IMR-90 (cell line): ENCODE measurements around the gene MAP10. TPM values are rescaled to one million over a fixed set of nuclear protein-coding genes. Genes with fewer than 3 reads are reported as not detected.

Experiments
- ATAC-seq: fragments of 200-7000 bp; cut with Tn5 transposase; 2 replicates; pipeline ENCODE4 v1.9.1; 2020; ENCODE audit warnings: low read depth, mild to moderate bottlenecking, moderate library complexity
- BruUV-seq: library from RNA; stranded (reverse); fragments of 400-500 nt; replicated peaks from 2 replicates; lab custom pipeline; 2021; lab: Mats Ljungman, UMichigan
- CTCF ChIA-PET: fragments of 300-600 bp; formaldehyde crosslinking; extraction: SDS; loops from one replicate; lab custom pipeline; 2021; ENCODE audit warnings: antibody characterized with exemption; lab: Yijun Ruan, JAX
- POLR2A ChIA-PET: fragments of 300-600 bp; sonication (Branson Sonifier 250); formaldehyde crosslinking; loops from one replicate; lab custom pipeline; 2022; ENCODE audit warnings: antibody characterized with exemption; ENCODE audit not compliant: unreplicated experiment; lab: Charles Lee
- DNase-seq: peaks from one replicate; pipeline ENCODE4 v3.0.0; 2013
- H2AFZ ChIP-seq: replicated peaks from 2 replicates; pipeline ENCODE3; 2013; ENCODE audit warnings: low read length, mild to moderate bottlenecking; ENCODE audit not compliant: poor library complexity
- H2AK5ac ChIP-seq: 2 replicates; pipeline ENCODE4 v1.6.1; 2013; ENCODE audit warnings: low read depth, low read length, inconsistent platforms
- H2AK9ac ChIP-seq: replicated peaks from 2 replicates; pipeline ENCODE3; 2013; ENCODE audit warnings: mild to moderate bottlenecking, low read depth, low read length, moderate library complexity; ENCODE audit not compliant: poor library complexity
- H2BK120ac ChIP-seq: 2 replicates; pipeline ENCODE4 v1.6.1; 2013; ENCODE audit warnings: low read depth, low read length, inconsistent platforms
- H2BK15ac ChIP-seq: 3 replicates; pipeline ENCODE4 v1.6.1; 2013; ENCODE audit warnings: low read depth, low read length, inconsistent platforms
- H2BK20ac ChIP-seq: 2 replicates; pipeline ENCODE4 v1.6.1; 2013; ENCODE audit warnings: low read depth, mild to moderate bottlenecking, inconsistent platforms, low read length, moderate library complexity
- H2BK5ac ChIP-seq: 2 replicates; pipeline ENCODE4 v1.6.1; 2013; ENCODE audit warnings: mild to moderate bottlenecking, low read depth, low read length, inconsistent platforms; ENCODE audit not compliant: poor library complexity, severe bottlenecking
- H3K14ac ChIP-seq: replicated peaks from 2 replicates; pipeline ENCODE4 v1.6.1; 2013; ENCODE audit warnings: low read depth, low read length, inconsistent platforms
- H3K18ac ChIP-seq: 2 replicates; pipeline ENCODE4 v1.6.1; 2013; ENCODE audit warnings: low read depth, low read length, control low read depth
- H3K23ac ChIP-seq: 2 replicates; pipeline ENCODE4 v1.6.1; 2013; ENCODE audit warnings: low read depth, low read length, inconsistent platforms
- H3K27ac ChIP-seq: 2 replicates; pipeline ENCODE4 v1.5.1; 2013; ENCODE audit warnings: mild to moderate bottlenecking, control low read depth, low read length; ENCODE audit not compliant: insufficient read depth
- H3K27me3 ChIP-seq: 2 replicates; pipeline ENCODE4 v1.6.1; 2013; ENCODE audit warnings: low read length; ENCODE audit not compliant: control insufficient read depth, insufficient read depth
- H3K36me3 ChIP-seq: 2 replicates; pipeline ENCODE4 v1.6.1; 2013; ENCODE audit warnings: low read length, mixed read lengths; ENCODE audit not compliant: control insufficient read depth, insufficient read depth
- H3K4ac ChIP-seq: 2 replicates; pipeline ENCODE4 v1.6.1; 2013; ENCODE audit warnings: low read depth, low read length, inconsistent platforms
- H3K4me1 ChIP-seq: 2 replicates; pipeline ENCODE4 v1.6.1; 2013; ENCODE audit warnings: low read length, mixed read lengths; ENCODE audit not compliant: control insufficient read depth, insufficient read depth
- H3K4me2 ChIP-seq: 2 replicates; pipeline ENCODE4 v1.6.1; 2013; ENCODE audit warnings: low read depth, mild to moderate bottlenecking, control low read depth, low read length, moderate library complexity
- H3K4me3 ChIP-seq: 2 replicates; pipeline ENCODE4 v1.5.1; 2013; ENCODE audit warnings: low read depth, mild to moderate bottlenecking, control low read depth, low read length, moderate library complexity; ENCODE audit not compliant: insufficient read depth
- H3K56ac ChIP-seq: 2 replicates; pipeline ENCODE4 v1.6.1; 2013; ENCODE audit warnings: low read length, inconsistent platforms; ENCODE audit not compliant: insufficient read depth; ENCODE audit errors: extremely low read depth
- H3K79me1 ChIP-seq, 2 experiments: 2 replicates each; pipeline ENCODE4 v1.6.1; 2013; ENCODE audit warnings: low read length in 2 of 2, inconsistent platforms in 1 of 2, low read depth in 1 of 2
- H3K9ac ChIP-seq: 2 replicates; pipeline ENCODE4 v1.6.1; 2013; ENCODE audit warnings: low read depth, low read length, control low read depth
- H3K9me1 ChIP-seq: 2 replicates; pipeline ENCODE4 v1.6.1; 2013; ENCODE audit warnings: low read length, inconsistent platforms; ENCODE audit not compliant: insufficient read depth
- H3K9me3 ChIP-seq: 2 replicates; pipeline ENCODE4 v1.6.1; 2013; ENCODE audit warnings: low read length; ENCODE audit not compliant: control insufficient read depth, insufficient read depth
- H4K20me1 ChIP-seq: 2 replicates; pipeline ENCODE4 v1.6.1; 2013; ENCODE audit warnings: low read length, inconsistent platforms; ENCODE audit not compliant: insufficient read depth
- H4K5ac ChIP-seq: 2 replicates; pipeline ENCODE4 v1.6.1; 2013; ENCODE audit warnings: mild to moderate bottlenecking, low read depth, low read length, control low read depth
- H4K8ac ChIP-seq, 2 experiments: 2 replicates each; pipeline ENCODE4 v1.6.1; 2013; ENCODE audit warnings: low read depth in 2 of 2, low read length in 2 of 2, control low read depth in 1 of 2, inconsistent platforms in 1 of 2
- H4K91ac ChIP-seq: 2 replicates; pipeline ENCODE4 v1.6.1; 2013; ENCODE audit warnings: low read depth, low read length, inconsistent platforms; ENCODE audit not compliant: insufficient read depth
- BHLHE40 ChIP-seq: fragments of 150-350 bp; IDR thresholded peaks from 2 replicates; pipeline ENCODE4 v1.6.1; 2016; ENCODE audit warnings: mild to moderate bottlenecking, low read depth, low read length
- CHD1 ChIP-seq: IDR thresholded peaks from 2 replicates; pipeline ENCODE4 v1.6.1; 2012; ENCODE audit warnings: low read depth, low read length, improper control_type of control experiment
- CTCF ChIP-seq: conservative IDR thresholded peaks from 2 replicates; pipeline ENCODE4 v1.5.1; 2012; ENCODE audit warnings: mild to moderate bottlenecking, low read depth, low read length, improper control_type of control experiment
- FOS ChIP-seq: fragments of 150-350 bp; IDR thresholded peaks from 2 replicates; pipeline ENCODE4 v1.6.1; 2016; ENCODE audit warnings: low read depth, low read length
- MAFK ChIP-seq: IDR thresholded peaks from 2 replicates; pipeline ENCODE4 v1.6.1; 2012; ENCODE audit warnings: low read depth, low read length, improper control_type of control experiment
- MAZ ChIP-seq: IDR thresholded peaks from 2 replicates; pipeline ENCODE4 v1.6.1; 2012; ENCODE audit warnings: low read depth, mild to moderate bottlenecking, low read length, improper control_type of control experiment, moderate library complexity, borderline replicate concordance
- NFE2L2 ChIP-seq: fragments of 150-350 bp; IDR thresholded peaks from 2 replicates; pipeline ENCODE4 v1.6.1; 2016; ENCODE audit warnings: low read depth, mild to moderate bottlenecking, low read length
- POLR2A ChIP-seq: IDR thresholded peaks from 2 replicates; pipeline ENCODE4 v1.6.1; 2012; ENCODE audit warnings: mild to moderate bottlenecking, low read depth, low read length
- RAD21 ChIP-seq: IDR thresholded peaks from 2 replicates; pipeline ENCODE4 v1.6.1; 2012; ENCODE audit warnings: low read length, improper control_type of control experiment
- RCOR1 ChIP-seq: IDR thresholded peaks from 2 replicates; pipeline ENCODE4 v1.6.1; 2012; ENCODE audit warnings: mild to moderate bottlenecking, low read length, improper control_type of control experiment; ENCODE audit not compliant: insufficient replicate concordance
- USF2 ChIP-seq: fragments of 150-350 bp; IDR thresholded peaks from 2 replicates; pipeline ENCODE4 v1.6.1; 2017; ENCODE audit warnings: mild to moderate bottlenecking, antibody characterized with exemption, low read length, low read depth
- WGBS, 2 experiments: methylation state at CpG; one replicate each; pipeline versions ENCODE4 v1.1.5 to v1.1.7; 2013; ENCODE audit warnings: missing lambda C conversion rate in 2 of 2; ENCODE audit not compliant: insufficient read length in 1 of 2; ENCODE audit errors: extremely low coverage in 2 of 2; 5-methylcytosine and 5-hydroxymethylcytosine counted together
- dilution Hi-C: fragments of 300-500 bp; cut with HindIII; formaldehyde crosslinking; loops from one replicate; pipeline ENCODE4 v1.14.3; 2018; ENCODE audit warnings: low sequenced_read_pairs; ENCODE audit not compliant: unreplicated experiment
- in situ Hi-C: fragments of 300-500 bp; cut with MboI; formaldehyde crosslinking; loops from 3 replicates; pipeline ENCODE4 v1.14.3; 2019; ENCODE audit warnings: low sequenced_read_pairs, inconsistent platforms, mixed read lengths
- intact Hi-C: fragments of 100-400 bp; cut with micrococcal nuclease; formaldehyde crosslinking; loops from 2 replicates; pipeline ENCODE4 v1.10.0; 2022
- polyA plus RNA-seq, 3 experiments: library from polyadenylated mRNA; depleted of rRNA; stranded (reverse); fragments of >200 nt; gene quantifications; 2 replicates each; pipeline ENCODE4 v1.2.3, GENCODE V29; 2012; ENCODE audit warnings: low replicate concordance in 1 of 3
- total RNA-seq: library from RNA; depleted of rRNA; stranded (reverse); fragments of >200 nt; gene quantifications from 2 replicates; pipeline ENCODE4 v1.2.3, GENCODE V29; 2012

Gene MAP10
- total and polyA plus RNA-seq, 2 of the 4 experiments (the other 2 are of a cell fraction), result 1.0 to 1.1 TPM

GRCh38 chr1:232826318-232826717 lies 21.1 kb downstream of the MAP10 start:
- Histone ChIP-seq H3K23ac (no peak overlapping the region), H2BK5ac (no peak overlapping the region), H3K27ac (no peak overlapping the region), H4K5ac (no peak overlapping the region), H3K14ac (no peak overlapping the region), H3K4me3 (no peak overlapping the region), H3K4me1 (no peaks in the 10 kb centered on the region), H2AK9ac (no peak overlapping the region), H2BK120ac (no peak overlapping the region), H3K4me2 (no peak overlapping the region), H4K20me1 (no peaks in the 10 kb centered on the region), H4K91ac (no peak overlapping the region), H4K8ac (no peak overlapping the region), H3K18ac (no peak overlapping the region), H3K56ac (no peak overlapping the region), H3K36me3 (no peaks in the 10 kb centered on the region), H3K9ac (no peak overlapping the region), H2AFZ (no peak overlapping the region), H3K9me3 (no peaks in the 10 kb centered on the region), H3K27me3 (no peaks in the 10 kb centered on the region), H3K9me1 (no peaks in the 10 kb centered on the region), H2BK20ac (no peak overlapping the region), H2BK15ac (no peak overlapping the region), H2AK5ac (no peak overlapping the region), H3K4ac (no peak overlapping the region), H3K79me1 (no peaks in the 10 kb centered on the region)
- in situ Hi-C loops (no loop called here), dilution Hi-C loops (loop anchor here (25.0 kb wide), 1 partner anchor 111 kb away; no protein-coding TSS in a partner anchor), intact Hi-C loops (no loop called here)
- DNase-seq, result no peak
- ATAC-seq, result no peak
- TF ChIP-seq BHLHE40 (no peak), CHD1 (no peak), RAD21 (no peak), FOS (no peak), MAZ (no peak), CTCF (no peak), RCOR1 (no peak), USF2 (no peak), POLR2A (no peak), MAFK (no peak), NFE2L2 (no peak)
- CTCF ChIA-PET, result no interaction called here
- no TSS peak for BruUV-seq
- POLR2A ChIA-PET, result no interaction called here
- WGBS, 2 experiments, result no CpG with 5 or more reads among the region's 1 CpG
